OCI-LY7 (cell line): ENCODE measurements around the gene TPH2. TPM values are rescaled to one million over a fixed set of nuclear protein-coding genes. Genes with fewer than 3 reads are reported as not detected.

Source experiments
- BruUV-seq: library from RNA; stranded (reverse); fragments of 400-500 nt; replicated peaks from 2 replicates; lab custom pipeline; 2021; lab: Mats Ljungman, UMichigan
- CTCF ChIA-PET: fragments of 300-600 bp; sonication (Branson Sonifier 250); formaldehyde crosslinking; loops from one replicate; lab custom pipeline; 2022; ENCODE audit warnings: antibody characterized with exemption; ENCODE audit not compliant: unreplicated experiment; lab: Charles Lee
- POLR2A ChIA-PET: fragments of 300-600 bp; sonication (Branson Sonifier 250); formaldehyde crosslinking; loops from one replicate; lab custom pipeline; 2022; ENCODE audit warnings: antibody characterized with exemption; lab: Charles Lee
- DNase-seq: peaks from one replicate; pipeline ENCODE4 v3.0.0-alpha.2; 2015; ENCODE audit warnings: low spot score
- H2AFZ ChIP-seq: fragments of 200-600 bp; sonication (generic), shearing (Covaris generic); 2 replicates; pipeline ENCODE4 v1.6.1; 2014; ENCODE audit warnings: mild to moderate bottlenecking, antibody characterized with exemption, low read length, moderate library complexity
- H3K27ac ChIP-seq: fragments of 200-600 bp; sonication (generic); 2 replicates; pipeline ENCODE4 v1.5.1; 2014; ENCODE audit warnings: mixed run types, low read depth, mild to moderate bottlenecking, moderate library complexity, low read length, inconsistent platforms; ENCODE audit not compliant: poor library complexity, severe bottlenecking
- H3K36me3 ChIP-seq: fragments of 200-600 bp; sonication (generic); 2 replicates; pipeline ENCODE4 v1.6.1; 2014; ENCODE audit warnings: mild to moderate bottlenecking, antibody characterized with exemption, low read length, moderate library complexity, mixed read lengths; ENCODE audit not compliant: insufficient read depth
- H3K4me1 ChIP-seq: fragments of 200-600 bp; sonication (generic); 2 replicates; pipeline ENCODE4 v1.5.1; 2014; ENCODE audit warnings: mild to moderate bottlenecking, low read length; ENCODE audit not compliant: insufficient read depth, poor library complexity, severe bottlenecking
- H3K4me2 ChIP-seq: fragments of 200-600 bp; sonication (generic); 2 replicates; pipeline ENCODE4 v1.6.1; 2014; ENCODE audit warnings: mild to moderate bottlenecking, low read length
- H3K4me3 ChIP-seq: fragments of 200-600 bp; sonication (generic); 2 replicates; pipeline ENCODE4 v1.5.1; 2014; ENCODE audit warnings: mild to moderate bottlenecking, low read depth, low read length; ENCODE audit not compliant: poor library complexity, severe bottlenecking
- H3K79me2 ChIP-seq: fragments of 200-600 bp; sonication (generic); 2 replicates; pipeline ENCODE4 v1.6.1; 2016; ENCODE audit warnings: low read depth, mild to moderate bottlenecking, low read length, moderate library complexity, mixed read lengths; ENCODE audit not compliant: insufficient read depth
- H3K9me2 ChIP-seq: fragments of 200-600 bp; sonication (generic); 2 replicates; pipeline ENCODE4 v1.6.1; 2016; ENCODE audit warnings: mild to moderate bottlenecking, low read length, mixed read lengths; ENCODE audit not compliant: insufficient read depth
- H3K9me3 ChIP-seq: fragments of 200-600 bp; sonication (generic); 2 replicates; pipeline ENCODE4 v1.6.1; 2014; ENCODE audit warnings: mild to moderate bottlenecking, mixed run types, low read length, mixed read lengths
- H4K20me1 ChIP-seq: fragments of 200-600 bp; sonication (generic); 2 replicates; pipeline ENCODE4 v1.6.1; 2014; ENCODE audit warnings: mild to moderate bottlenecking, antibody characterized with exemption, low read length, moderate library complexity, mixed read lengths; ENCODE audit not compliant: insufficient read depth
- EZH2phosphoT487 ChIP-seq: fragments of 200-600 bp; sonication (generic); IDR thresholded peaks from 2 replicates; pipeline ENCODE4 v1.6.1; 2018; ENCODE audit warnings: low read depth, borderline replicate concordance, mild to moderate bottlenecking, mixed run types, antibody characterized with exemption, low read length, moderate library complexity, mixed read lengths
- intact Hi-C: fragments of 100-400 bp; cut with micrococcal nuclease; formaldehyde crosslinking; loops from one replicate; pipeline ENCODE4 v1.10.0; 2022; ENCODE audit not compliant: unreplicated experiment
- total RNA-seq, 2 experiments: library from RNA; depleted of rRNA in 1 of 2; stranded (reverse); fragments of >200 nt in 1 of 2; shearing (Covaris generic) in 1 of 2; gene quantifications; 2 replicates each; pipeline ENCODE4 v1.2.3, GENCODE V29; 2014 to 2022
- TF ChIP-seq, protein P1 (sequence below): fragments of 200-600 bp; sonication (generic); conservative IDR thresholded peaks from 2 replicates; pipeline ENCODE4 v1.5.1; 2014; ENCODE audit warnings: mild to moderate bottlenecking, antibody characterized with exemption, low read length, moderate library complexity, mixed read lengths

TPH2 gene
- total RNA-seq, 2 experiments from 2014 or later = not detected

DNA sequence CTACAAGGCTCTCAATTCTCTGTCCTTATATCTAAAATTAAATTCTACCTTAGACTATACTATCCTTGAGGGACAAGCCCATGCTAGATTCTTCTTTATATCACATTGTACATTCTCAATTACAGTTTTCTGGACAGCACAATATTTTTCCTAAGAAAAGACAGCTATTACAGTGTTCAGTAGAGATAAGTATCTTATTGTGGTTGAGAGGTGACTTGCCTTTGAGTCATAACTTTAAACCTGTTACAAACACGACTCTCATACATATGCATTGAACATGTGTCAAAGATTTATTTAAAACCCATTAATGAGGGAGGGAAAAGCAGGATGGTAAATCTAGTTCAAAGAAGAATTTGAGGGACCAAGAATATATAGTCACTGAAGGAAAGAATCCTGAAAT is 61.1 kb downstream of the TPH2 start:
- Histone ChIP-seq H3K27ac (no peak overlapping the region), H3K79me2 (no peaks in the 10 kb centered on the region), H2AFZ (no peak overlapping the region), H3K9me2 (no peaks in the 10 kb centered on the region), H3K36me3 (no peaks in the 10 kb centered on the region), H3K4me2 (no peak overlapping the region), H3K4me1 (no peaks in the 10 kb centered on the region), H3K4me3 (no peak overlapping the region), H4K20me1 (no peaks in the 10 kb centered on the region), H3K9me3 (no peaks in the 10 kb centered on the region)
- POLR2A ChIA-PET = interaction anchor here (0.7 kb wide), 1 partner anchor 30 kb away, joined by 3 read pairs; no protein-coding TSS in a partner anchor
- CTCF ChIA-PET = no interaction called here
- BruUV-seq = no TSS peak
- intact Hi-C loops = no loop called here
- TF ChIP-seq, protein P1, sequence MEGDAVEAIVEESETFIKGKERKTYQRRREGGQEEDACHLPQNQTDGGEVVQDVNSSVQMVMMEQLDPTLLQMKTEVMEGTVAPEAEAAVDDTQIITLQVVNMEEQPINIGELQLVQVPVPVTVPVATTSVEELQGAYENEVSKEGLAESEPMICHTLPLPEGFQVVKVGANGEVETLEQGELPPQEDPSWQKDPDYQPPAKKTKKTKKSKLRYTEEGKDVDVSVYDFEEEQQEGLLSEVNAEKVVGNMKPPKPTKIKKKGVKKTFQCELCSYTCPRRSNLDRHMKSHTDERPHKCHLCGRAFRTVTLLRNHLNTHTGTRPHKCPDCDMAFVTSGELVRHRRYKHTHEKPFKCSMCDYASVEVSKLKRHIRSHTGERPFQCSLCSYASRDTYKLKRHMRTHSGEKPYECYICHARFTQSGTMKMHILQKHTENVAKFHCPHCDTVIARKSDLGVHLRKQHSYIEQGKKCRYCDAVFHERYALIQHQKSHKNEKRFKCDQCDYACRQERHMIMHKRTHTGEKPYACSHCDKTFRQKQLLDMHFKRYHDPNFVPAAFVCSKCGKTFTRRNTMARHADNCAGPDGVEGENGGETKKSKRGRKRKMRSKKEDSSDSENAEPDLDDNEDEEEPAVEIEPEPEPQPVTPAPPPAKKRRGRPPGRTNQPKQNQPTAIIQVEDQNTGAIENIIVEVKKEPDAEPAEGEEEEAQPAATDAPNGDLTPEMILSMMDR = no peak
- TF ChIP-seq EZH2phosphoT487 = no peak
- DNase-seq = no peak

- no peaks in the 10 kb centered on the region for H3K36me3 ChIP-seq
- ChIA-PET POLR2A (no interaction called here), CTCF (no interaction called here)
- no peaks in the 10 kb centered on the region for H3K9me3 ChIP-seq
- no peak overlapping the region for H2AFZ ChIP-seq
- no peaks in the 10 kb centered on the region for H3K79me2 ChIP-seq
- H3K27ac ChIP-seq = no peak overlapping the region
- H3K4me1 ChIP-seq = no peaks in the 10 kb centered on the region
- DNase-seq = no peak
- TF ChIP-seq, protein P1 = no peak
- intact Hi-C loops = no loop called here
- H3K9me2 ChIP-seq = no peaks in the 10 kb centered on the region
- no peak overlapping the region for H3K4me2 ChIP-seq
- H4K20me1 ChIP-seq = no peaks in the 10 kb centered on the region
- no peak overlapping the region for H3K4me3 ChIP-seq
- no TSS peak for BruUV-seq
Observed at GRCh38 chr12:72000969-72001648, 62.5 kb downstream of the TPH2 start.

DNA sequence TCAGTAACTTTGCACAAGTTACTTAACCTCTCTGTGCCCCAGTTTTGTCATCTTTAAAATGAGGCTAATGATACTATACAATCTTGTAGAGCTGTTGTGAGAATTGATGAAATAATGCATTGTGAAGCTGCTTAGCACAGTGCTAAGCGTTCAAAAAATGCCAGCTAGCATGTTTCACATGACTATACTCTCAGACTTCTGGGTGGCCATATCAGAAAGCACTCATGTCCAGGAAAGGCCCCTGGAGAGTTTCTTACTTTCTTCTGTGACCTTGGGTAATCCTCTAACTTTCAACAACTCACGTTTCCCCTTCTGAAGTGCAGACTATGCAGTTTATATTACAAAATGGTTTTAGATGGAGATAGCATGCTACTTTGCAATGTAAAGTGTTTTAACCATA is 68.1 kb downstream of the TPH2 start:
- POLR2A ChIA-PET = no interaction called here
- Histone ChIP-seq H3K4me2 (no peak overlapping the region), H3K4me1 (no peaks in the 10 kb centered on the region), H3K4me3 (no peak overlapping the region), H3K27ac (no peak overlapping the region), H2AFZ (no peak overlapping the region), H3K79me2 (no peaks in the 10 kb centered on the region), H3K9me3 (no peaks in the 10 kb centered on the region), H4K20me1 (no peaks in the 10 kb centered on the region), H3K36me3 (no peaks in the 10 kb centered on the region), H3K9me2 (no peaks in the 10 kb centered on the region)
- no TSS peak for BruUV-seq
- DNase-seq = no peak
- intact Hi-C loops = no loop called here
- CTCF ChIA-PET = no interaction called here
- TF ChIP-seq, protein P1 = no peak
- no peak for TF ChIP-seq EZH2phosphoT487
